HepG2 (cell line): ENCODE measurements around the gene MGMT. TPM values are rescaled to one million over a fixed set of nuclear protein-coding genes. Genes with fewer than 3 reads are reported as not detected.

ENCODE experiments used
- ATAC-seq: fragments of 200-7000 bp; cut with Tn5 transposase; 3 replicates; pipeline ENCODE4 v1.9.1; 2020; ENCODE audit warnings: mild to moderate bottlenecking, moderate library complexity
- BruUV-seq: library from RNA; stranded (reverse); fragments of 400-500 nt; replicated peaks from 2 replicates; lab custom pipeline; 2021; lab: Mats Ljungman, UMichigan
- CTCF ChIA-PET: fragments of 300-600 bp; formaldehyde crosslinking; extraction: SDS; loops from one replicate; lab custom pipeline; 2021; ENCODE audit warnings: low total read pairs, inconsistent platforms, low intra/inter-chr PET ratio; lab: Yijun Ruan, JAX
- POLR2A ChIA-PET: fragments of 350-600 bp; sonication (Branson Sonifier 250); formaldehyde crosslinking; loops from one replicate; lab custom pipeline; 2020; ENCODE audit warnings: antibody characterized with exemption, inconsistent platforms; lab: Yijun Ruan, JAX
- DNase-seq: peaks from one replicate; pipeline ENCODE4 v3.0.0-alpha.2; 2015; ENCODE audit warnings: low spot score
- FAIRE-seq: peaks from 3 replicates; lab custom pipeline; 2011; peaks lifted over from hg19 to GRCh38; lab: Jason Lieb, UNC
- H2AFZ ChIP-seq: one replicate; pipeline ENCODE4 v1.6.1; 2011; ENCODE audit warnings: low read length, inconsistent platforms
- H3K27ac ChIP-seq: fragments of 300-600 bp; 3 replicates; pipeline ENCODE4 v1.8.0; 2011; ENCODE audit warnings: mixed run types, mild to moderate bottlenecking, mixed read lengths, low read length, inconsistent platforms; ENCODE audit not compliant: insufficient read depth; ENCODE audit errors: extremely low read length
- H3K27me3 ChIP-seq, 2 experiments: fragments of 200-600 bp in 1 of 2; 2 replicates in 1 of 2; 3 replicates in 1 of 2; pipeline versions ENCODE4 v1.6.0 to v1.8.0; 2011; ENCODE audit warnings: low read length in 2 of 2, mild to moderate bottlenecking in 2 of 2, moderate library complexity in 2 of 2, inconsistent platforms in 1 of 2; ENCODE audit not compliant: insufficient read depth in 2 of 2, control insufficient read depth in 1 of 2
- H3K36me3 ChIP-seq, 2 experiments: fragments of 200-600 bp in 1 of 2; replicated peaks in 1 of 2; 2 replicates in 1 of 2; 3 replicates in 1 of 2; pipeline versions ENCODE4 v1.5.1 to v1.8.0; 2011; ENCODE audit warnings: low read length in 2 of 2, inconsistent platforms in 1 of 2; ENCODE audit not compliant: insufficient read depth in 2 of 2, control insufficient read depth in 1 of 2
- H3K4me1 ChIP-seq: 2 replicates; pipeline ENCODE4 v1.5.1; 2012; ENCODE audit warnings: low read length, inconsistent platforms; ENCODE audit not compliant: insufficient read depth
- H3K4me2 ChIP-seq: 2 replicates; pipeline ENCODE4 v1.6.0; 2011; ENCODE audit warnings: low read depth, low read length, inconsistent platforms
- H3K4me3 ChIP-seq, 3 experiments: fragments of 200-600 bp in 1 of 3; sonication (generic), shearing (Covaris generic) in 1 of 3; replicated peaks in 1 of 3; 2 replicates each; pipeline ENCODE4 v1.5.1; 2011 to 2016; ENCODE audit warnings: low read length in 3 of 3, inconsistent platforms in 2 of 3, low read depth in 2 of 3, mild to moderate bottlenecking in 2 of 3, control low read depth in 1 of 3, mixed read lengths in 1 of 3; ENCODE audit not compliant: insufficient read depth in 1 of 3
- H3K79me2 ChIP-seq: one replicate; pipeline ENCODE4 v1.6.1; 2011; ENCODE audit warnings: low read length, inconsistent platforms; ENCODE audit not compliant: insufficient read depth
- H3K9ac ChIP-seq: 2 replicates; pipeline ENCODE4 v1.6.0; 2011; ENCODE audit warnings: mild to moderate bottlenecking, low read depth, low read length, inconsistent platforms; ENCODE audit not compliant: insufficient read depth
- H3K9me3 ChIP-seq: 2 replicates; pipeline ENCODE4 v1.5.1; 2012; ENCODE audit warnings: mild to moderate bottlenecking, low read length
- H4K20me1 ChIP-seq: 2 replicates; pipeline ENCODE4 v1.6.0; 2011; ENCODE audit warnings: inconsistent platforms, mild to moderate bottlenecking, low read length, moderate library complexity; ENCODE audit not compliant: insufficient read depth
- DMTF1 ChIP-seq: sonication (generic); formaldehyde crosslinking; IDR thresholded peaks from 2 replicates; pipeline ENCODE4 v1.4.0; 2020; ENCODE audit warnings: mild to moderate bottlenecking, missing genetic modification reagents
- GATAD1 ChIP-seq: IDR thresholded peaks from 2 replicates; pipeline ENCODE4 v1.6.1; 2016; ENCODE audit warnings: missing genetic modification reagents, missing compliant biosample characterization
- GLMP ChIP-seq: sonication (generic); formaldehyde crosslinking; IDR thresholded peaks from 2 replicates; pipeline ENCODE4 v1.9.0; 2021; ENCODE audit warnings: missing genetic modification reagents, mild to moderate bottlenecking, borderline replicate concordance
- MED8 ChIP-seq: sonication (generic); formaldehyde crosslinking; IDR thresholded peaks from 2 replicates; pipeline ENCODE4 v1.8.1; 2023; ENCODE audit warnings: mild to moderate bottlenecking, missing genetic modification reagents; ENCODE audit not compliant: insufficient replicate concordance
- ZNF136 ChIP-seq: sonication (generic); formaldehyde crosslinking; IDR thresholded peaks from 2 replicates; pipeline ENCODE4 v1.8.1; 2022; ENCODE audit warnings: low read depth, mild to moderate bottlenecking, moderate library complexity, missing genetic modification reagents
- ZNF460 ChIP-seq: sonication (generic); formaldehyde crosslinking; IDR thresholded peaks from 2 replicates; pipeline ENCODE4 v1.5.1; 2020; ENCODE audit warnings: missing genetic modification reagents, mild to moderate bottlenecking, borderline replicate concordance
- WGBS: methylation state at CpG from one replicate; pipeline ENCODE4 v1.1.6; 2017; ENCODE audit warnings: low lambda C conversion rate; 5-methylcytosine and 5-hydroxymethylcytosine counted together
- in situ Hi-C: cut with HindIII; loops from 2 replicates; pipeline ENCODE4 v1.10.0; 2017; ENCODE audit warnings: low pct_unique_long_range_greater_than_20kb; ENCODE audit not compliant: extremely low pct_ligation_motif_present
- intact Hi-C: fragments of 100-400 bp; cut with micrococcal nuclease; formaldehyde crosslinking; loops from one replicate; pipeline ENCODE4 v1.10.0; 2022; ENCODE audit not compliant: unreplicated experiment
- polyA plus RNA-seq, 8 experiments: library from polyadenylated mRNA; depleted of rRNA in 3 of 8; stranded (reverse) in 7 of 8; unstranded in 1 of 8; fragments of >200 nt; fragmentation: Illumina TruSeq in 4 of 8; extraction: Trizol in 4 of 8; gene quantifications; 2 replicates each; pipeline versions ENCODE4 v1.2.1 to v1.2.3, GENCODE V29; 2011 to 2016; ENCODE audit warnings: low read depth in 4 of 8, missing spikeins in 1 of 8, mixed read lengths in 1 of 8; ENCODE audit not compliant: insufficient read depth in 1 of 8
- total RNA-seq, 5 experiments: library from RNA; depleted of rRNA; stranded (reverse); fragments of >200 nt; fragmentation: Illumina TruSeq; extraction: Trizol; gene quantifications; 2 replicates each; pipeline ENCODE4 v1.2.3, GENCODE V29; 2016; ENCODE audit warnings: low read depth in 1 of 5
- TF ChIP-seq, protein P1 (sequence below): sonication (generic); formaldehyde crosslinking; IDR thresholded peaks from 2 replicates; pipeline ENCODE4 v1.4.0; 2020; ENCODE audit warnings: missing genetic modification reagents, borderline replicate concordance
- TF ChIP-seq, protein P2 (sequence below), 2 experiments: sonication (generic) in 1 of 2; formaldehyde crosslinking in 1 of 2; IDR thresholded peaks; 2 replicates each; pipeline versions ENCODE4 v1.4.0 to v1.6.1; 2016 to 2020; ENCODE audit warnings: borderline replicate concordance in 1 of 2, low read depth in 1 of 2, mild to moderate bottlenecking in 1 of 2, missing genetic modification reagents in 1 of 2

The MGMT gene
- total and polyA plus RNA-seq, 2 of the 13 experiments (the other 11 are each of a cell fraction or from before 2014, with no cell fraction given): 12.0 to 19.5 TPM

GRCh38 chr10:129474642-129475041, 7.6 kb downstream of the MGMT start (continued):
- TF ChIP-seq, protein P1, sequence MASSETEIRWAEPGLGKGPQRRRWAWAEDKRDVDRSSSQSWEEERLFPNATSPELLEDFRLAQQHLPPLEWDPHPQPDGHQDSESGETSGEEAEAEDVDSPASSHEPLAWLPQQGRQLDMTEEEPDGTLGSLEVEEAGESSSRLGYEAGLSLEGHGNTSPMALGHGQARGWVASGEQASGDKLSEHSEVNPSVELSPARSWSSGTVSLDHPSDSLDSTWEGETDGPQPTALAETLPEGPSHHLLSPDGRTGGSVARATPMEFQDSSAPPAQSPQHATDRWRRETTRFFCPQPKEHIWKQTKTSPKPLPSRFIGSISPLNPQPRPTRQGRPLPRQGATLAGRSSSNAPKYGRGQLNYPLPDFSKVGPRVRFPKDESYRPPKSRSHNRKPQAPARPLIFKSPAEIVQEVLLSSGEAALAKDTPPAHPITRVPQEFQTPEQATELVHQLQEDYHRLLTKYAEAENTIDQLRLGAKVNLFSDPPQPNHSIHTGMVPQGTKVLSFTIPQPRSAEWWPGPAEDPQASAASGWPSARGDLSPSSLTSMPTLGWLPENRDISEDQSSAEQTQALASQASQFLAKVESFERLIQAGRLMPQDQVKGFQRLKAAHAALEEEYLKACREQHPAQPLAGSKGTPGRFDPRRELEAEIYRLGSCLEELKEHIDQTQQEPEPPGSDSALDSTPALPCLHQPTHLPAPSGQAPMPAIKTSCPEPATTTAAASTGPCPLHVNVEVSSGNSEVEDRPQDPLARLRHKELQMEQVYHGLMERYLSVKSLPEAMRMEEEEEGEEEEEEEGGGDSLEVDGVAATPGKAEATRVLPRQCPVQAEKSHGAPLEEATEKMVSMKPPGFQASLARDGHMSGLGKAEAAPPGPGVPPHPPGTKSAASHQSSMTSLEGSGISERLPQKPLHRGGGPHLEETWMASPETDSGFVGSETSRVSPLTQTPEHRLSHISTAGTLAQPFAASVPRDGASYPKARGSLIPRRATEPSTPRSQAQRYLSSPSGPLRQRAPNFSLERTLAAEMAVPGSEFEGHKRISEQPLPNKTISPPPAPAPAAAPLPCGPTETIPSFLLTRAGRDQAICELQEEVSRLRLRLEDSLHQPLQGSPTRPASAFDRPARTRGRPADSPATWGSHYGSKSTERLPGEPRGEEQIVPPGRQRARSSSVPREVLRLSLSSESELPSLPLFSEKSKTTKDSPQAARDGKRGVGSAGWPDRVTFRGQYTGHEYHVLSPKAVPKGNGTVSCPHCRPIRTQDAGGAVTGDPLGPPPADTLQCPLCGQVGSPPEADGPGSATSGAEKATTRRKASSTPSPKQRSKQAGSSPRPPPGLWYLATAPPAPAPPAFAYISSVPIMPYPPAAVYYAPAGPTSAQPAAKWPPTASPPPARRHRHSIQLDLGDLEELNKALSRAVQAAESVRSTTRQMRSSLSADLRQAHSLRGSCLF (CRISPR knock-in tag): no peak
- TF ChIP-seq DMTF1 (CRISPR knock-in tag) (no peak), GATAD1 (CRISPR knock-in tag) (no peak)
- TF ChIP-seq, all 625 proteins: peak for 0

DNA sequence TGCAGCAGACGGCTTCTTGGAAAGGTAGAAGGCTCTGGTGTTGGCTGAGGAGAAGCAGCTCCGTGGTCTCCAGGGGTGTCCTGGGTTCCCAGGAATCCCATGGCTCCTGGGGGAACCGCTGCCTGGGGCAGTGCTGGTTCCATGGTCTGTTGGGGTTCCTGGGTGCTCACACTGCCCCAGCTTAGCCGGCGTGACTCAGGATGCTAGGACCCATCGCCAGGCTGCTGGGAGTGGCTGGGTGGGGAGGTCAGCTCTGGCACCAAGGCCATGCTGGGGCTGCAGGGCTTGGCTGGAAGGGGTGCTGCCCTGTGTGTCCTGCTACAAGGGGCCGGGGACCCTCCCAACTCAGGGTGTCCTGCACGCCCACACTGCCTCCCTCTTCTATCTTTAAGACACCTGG, 9.4 kb downstream of the MGMT start:
- Histone ChIP-seq H3K4me2 (no peak overlapping the region), H3K4me1 (peaks cover 21% of the 10 kb centered on the region), H3K4me3 (no peak overlapping the region), H2AFZ (no peak overlapping the region), H3K79me2 (peaks cover 38% of the 10 kb centered on the region), H3K36me3 (no peaks in the 10 kb centered on the region), H3K9me3 (0 out of 2 replicates have a peak, but pooled peaks cover 4% of the 10 kb centered on the region), H3K9ac (no peak overlapping the region), H4K20me1 (no peaks in the 10 kb centered on the region), H3K27ac (no peak overlapping the region), H3K27me3 (no peaks in the 10 kb centered on the region)
- ATAC-seq (no peak), DNase-seq (no peak), FAIRE-seq (no peak)
- in situ Hi-C loops: no loop called here
- ChIA-PET CTCF (no interaction called here), POLR2A (no interaction called here)
- WGBS: no CpG with 5 or more reads among the region's 8 CpGs
- intact Hi-C loops: no loop called here
- no TSS peak for BruUV-seq
- TF ChIP-seq ZNF136 (CRISPR knock-in tag) (no peak), MED8 (CRISPR knock-in tag) (no peak), GLMP (no peak), ZNF460 (no peak)
- TF ChIP-seq, protein P2, sequence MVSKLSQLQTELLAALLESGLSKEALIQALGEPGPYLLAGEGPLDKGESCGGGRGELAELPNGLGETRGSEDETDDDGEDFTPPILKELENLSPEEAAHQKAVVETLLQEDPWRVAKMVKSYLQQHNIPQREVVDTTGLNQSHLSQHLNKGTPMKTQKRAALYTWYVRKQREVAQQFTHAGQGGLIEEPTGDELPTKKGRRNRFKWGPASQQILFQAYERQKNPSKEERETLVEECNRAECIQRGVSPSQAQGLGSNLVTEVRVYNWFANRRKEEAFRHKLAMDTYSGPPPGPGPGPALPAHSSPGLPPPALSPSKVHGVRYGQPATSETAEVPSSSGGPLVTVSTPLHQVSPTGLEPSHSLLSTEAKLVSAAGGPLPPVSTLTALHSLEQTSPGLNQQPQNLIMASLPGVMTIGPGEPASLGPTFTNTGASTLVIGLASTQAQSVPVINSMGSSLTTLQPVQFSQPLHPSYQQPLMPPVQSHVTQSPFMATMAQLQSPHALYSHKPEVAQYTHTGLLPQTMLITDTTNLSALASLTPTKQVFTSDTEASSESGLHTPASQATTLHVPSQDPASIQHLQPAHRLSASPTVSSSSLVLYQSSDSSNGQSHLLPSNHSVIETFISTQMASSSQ (IDR thresholded peaks at IDR 0.05; ENCODE audit: low read depth): no peak
- TF ChIP-seq, protein P2 (CRISPR knock-in tag; IDR thresholded peaks at IDR 0.05; ENCODE audit: borderline replicate concordance): no peak
